Measurements from ENCODE around the gene RPL14.

GRCh38 chr3:40458473-40458872 is 1.3 kb downstream of the RPL14 start:
- TF ChIP-seq, protein P1, sequence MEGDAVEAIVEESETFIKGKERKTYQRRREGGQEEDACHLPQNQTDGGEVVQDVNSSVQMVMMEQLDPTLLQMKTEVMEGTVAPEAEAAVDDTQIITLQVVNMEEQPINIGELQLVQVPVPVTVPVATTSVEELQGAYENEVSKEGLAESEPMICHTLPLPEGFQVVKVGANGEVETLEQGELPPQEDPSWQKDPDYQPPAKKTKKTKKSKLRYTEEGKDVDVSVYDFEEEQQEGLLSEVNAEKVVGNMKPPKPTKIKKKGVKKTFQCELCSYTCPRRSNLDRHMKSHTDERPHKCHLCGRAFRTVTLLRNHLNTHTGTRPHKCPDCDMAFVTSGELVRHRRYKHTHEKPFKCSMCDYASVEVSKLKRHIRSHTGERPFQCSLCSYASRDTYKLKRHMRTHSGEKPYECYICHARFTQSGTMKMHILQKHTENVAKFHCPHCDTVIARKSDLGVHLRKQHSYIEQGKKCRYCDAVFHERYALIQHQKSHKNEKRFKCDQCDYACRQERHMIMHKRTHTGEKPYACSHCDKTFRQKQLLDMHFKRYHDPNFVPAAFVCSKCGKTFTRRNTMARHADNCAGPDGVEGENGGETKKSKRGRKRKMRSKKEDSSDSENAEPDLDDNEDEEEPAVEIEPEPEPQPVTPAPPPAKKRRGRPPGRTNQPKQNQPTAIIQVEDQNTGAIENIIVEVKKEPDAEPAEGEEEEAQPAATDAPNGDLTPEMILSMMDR (IDR thresholded peaks at IDR 0.05), result no peak
- TF ChIP-seq POLR2A (IDR thresholded peaks at IDR 0.05), result no peak

Measured in right lobe of liver (tissue), 4 donors.